MCF 10A (cell line): ENCODE results near the gene TPRG1. TPM values are rescaled to one million over a fixed set of nuclear protein-coding genes. Genes with fewer than 3 reads are reported as not detected.

ENCODE experiments used
- BruUV-seq: library from RNA; stranded (reverse); fragments of 400-500 nt; replicated peaks from 2 replicates; lab custom pipeline; 2021; lab: Mats Ljungman, UMichigan
- CTCF ChIA-PET: fragments of 300-600 bp; sonication (Branson Sonifier 250); formaldehyde crosslinking; extraction: SDS; loops from one replicate; lab custom pipeline; 2021; ENCODE audit warnings: antibody characterized with exemption, inconsistent platforms; lab: Yijun Ruan, JAX
- POLR2A ChIA-PET: fragments of 300-600, 350-650 bp; sonication (Branson Sonifier 250); formaldehyde crosslinking; extraction: SDS; loops from one replicate; lab custom pipeline; 2020; ENCODE audit warnings: antibody characterized with exemption, inconsistent platforms; lab: Yijun Ruan, JAX
- DNase-seq: peaks from one replicate; pipeline ENCODE4 v3.0.0-alpha.2; 2018; ENCODE audit not compliant: unreplicated experiment
- H3K27ac Mint-ChIP-seq: one replicate; pipeline ENCODE4 v1.8.0; 2022; ENCODE audit warnings: mild to moderate bottlenecking, low read depth, mixed read lengths; ENCODE audit not compliant: unreplicated experiment
- H3K27me3 Mint-ChIP-seq: one replicate; pipeline ENCODE4 v1.8.0; 2022; ENCODE audit warnings: mixed read lengths; ENCODE audit not compliant: insufficient read depth, unreplicated experiment
- H3K36me3 Mint-ChIP-seq: one replicate; pipeline ENCODE4 v1.8.0; 2022; ENCODE audit warnings: mild to moderate bottlenecking, moderate library complexity, mixed read lengths; ENCODE audit not compliant: insufficient read depth, unreplicated experiment
- H3K4me1 Mint-ChIP-seq: one replicate; pipeline ENCODE4 v1.8.0; 2022; ENCODE audit warnings: mixed read lengths; ENCODE audit not compliant: insufficient read depth, unreplicated experiment
- H3K4me3 Mint-ChIP-seq: one replicate; pipeline ENCODE4 v1.8.0; 2022; ENCODE audit warnings: mild to moderate bottlenecking, moderate library complexity, mixed read lengths; ENCODE audit not compliant: unreplicated experiment
- H3K9me3 Mint-ChIP-seq: one replicate; pipeline ENCODE4 v1.8.0; 2022; ENCODE audit warnings: mixed read lengths; ENCODE audit not compliant: unreplicated experiment
- CTCF ChIP-seq: fragments of 200-600 bp; IDR thresholded peaks from one replicate; pipeline ENCODE4 v1.8.0; 2022; ENCODE audit warnings: antibody characterized with exemption, mild to moderate bottlenecking; ENCODE audit not compliant: unreplicated experiment
- intact Hi-C: fragments of 100-400 bp; cut with micrococcal nuclease; formaldehyde crosslinking; loops from 2 replicates; pipeline ENCODE4 v1.14.1; 2022
- total RNA-seq: library from RNA; stranded (reverse); gene quantifications from 2 replicates; pipeline ENCODE4 v1.2.3, GENCODE V29; 2022

Gene TPRG1
- total RNA-seq, 1 experiment from 2014 or later: 2.0 TPM

DNA sequence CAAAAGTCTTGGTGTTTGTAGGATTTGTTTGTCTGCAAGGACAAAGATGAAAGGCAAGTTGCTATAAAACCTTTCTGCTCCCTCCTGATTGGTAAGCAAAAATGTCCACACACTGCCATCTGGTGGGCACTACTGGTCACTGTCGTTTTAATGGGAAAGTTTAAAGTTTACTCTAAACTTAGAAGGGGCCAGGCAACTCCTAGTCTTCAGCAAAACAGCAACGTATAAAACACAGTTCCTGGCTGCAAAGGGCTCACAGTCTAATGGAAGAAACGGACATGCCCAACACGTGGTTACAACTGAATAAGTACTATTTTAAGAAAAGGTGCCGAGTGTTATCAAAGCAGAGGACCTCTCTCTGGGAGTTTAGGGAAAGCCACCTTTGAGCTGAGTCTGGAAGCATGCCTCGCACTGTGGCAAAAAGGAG, 23.7 kb upstream of the TPRG1 start:
- no TSS peak for BruUV-seq
- peak; percentile 73 for DNase-seq
- Mint-ChIP-seq H3K36me3 (no peaks in the 10 kb centered on the region), H3K27ac (no peak overlapping the region), H3K4me1 (peaks cover 6% of the 10 kb centered on the region), H3K9me3 (no peaks in the 10 kb centered on the region), H3K27me3 (no peaks in the 10 kb centered on the region), H3K4me3 (no peak overlapping the region)
- TF ChIP-seq CTCF: peak; percentile 59
- intact Hi-C loops: loop anchor here (1.0 to 10.0 kb wide), 3 partner anchors 85 to 1923 kb away; no protein-coding TSS in a partner anchor
- POLR2A ChIA-PET: no interaction called here
- CTCF ChIA-PET: interaction anchor here (0.6 to 2.2 kb wide), 15 partner anchors 9 to 1926 kb away, joined by 3 to 34 read pairs (median 4); no protein-coding TSS in a partner anchor

DNA sequence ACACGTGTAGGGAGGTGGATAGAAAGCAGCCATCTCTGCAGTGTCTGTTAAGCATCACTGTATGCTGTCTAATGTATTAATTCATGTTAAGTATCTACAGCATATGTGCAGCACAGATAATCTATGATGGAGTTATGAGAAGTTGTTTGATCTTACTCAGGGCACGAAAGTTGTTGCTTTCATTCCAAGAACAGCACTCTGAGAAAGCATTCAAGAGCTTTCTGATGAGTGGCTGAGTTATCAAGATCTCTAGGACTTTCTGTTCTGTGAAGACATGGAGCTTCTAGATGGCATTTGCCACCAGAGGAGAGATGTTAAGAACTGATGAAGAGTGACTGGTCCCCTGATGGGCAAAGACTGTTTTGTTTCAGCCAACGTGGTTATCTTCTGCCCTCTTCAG, 22.6 kb upstream of the TPRG1 start:
- POLR2A ChIA-PET: interaction anchor here (0.7 to 1.1 kb wide), 2 partner anchors 10 to 194 kb away, joined by 3 to 4 read pairs; no protein-coding TSS in a partner anchor
- Mint-ChIP-seq H3K27me3 (no peaks in the 10 kb centered on the region), H3K27ac (no peak overlapping the region), H3K4me3 (no peak overlapping the region), H3K36me3 (no peaks in the 10 kb centered on the region), H3K4me1 (peaks cover 6% of the 10 kb centered on the region), H3K9me3 (no peaks in the 10 kb centered on the region)
- no peak for TF ChIP-seq CTCF
- no TSS peak for BruUV-seq
- CTCF ChIA-PET: interaction anchor here (0.6 to 2.2 kb wide), 13 partner anchors 12 to 1527 kb away, joined by 3 to 34 read pairs (median 4); no protein-coding TSS in a partner anchor
- intact Hi-C loops: loop anchor here (10.0 kb wide), 1 partner anchor 1924 kb away; no protein-coding TSS in a partner anchor
- DNase-seq: no peak

GRCh38 chr3:189157232-189158007, 14.4 kb upstream of the TPRG1 start:
- TF ChIP-seq CTCF: no peak
- CTCF ChIA-PET: interaction anchor here (0.7 kb wide), 1 partner anchor 9 kb away, joined by 4 read pairs; no protein-coding TSS in a partner anchor
- H3K4me3 Mint-ChIP-seq: no peak overlapping the region
- H3K27me3 Mint-ChIP-seq: peaks cover 11% of the 10 kb centered on the region
- H3K9me3 Mint-ChIP-seq: no peaks in the 10 kb centered on the region
- H3K27ac Mint-ChIP-seq: no peak overlapping the region
- no peaks in the 10 kb centered on the region for H3K4me1 Mint-ChIP-seq
- BruUV-seq: no TSS peak
- no peaks in the 10 kb centered on the region for H3K36me3 Mint-ChIP-seq
- POLR2A ChIA-PET: interaction anchor here (0.6 kb wide), 1 partner anchor 489 kb away, joined by 3 read pairs; no protein-coding TSS in a partner anchor
- no peak for DNase-seq
- intact Hi-C loops: no loop called here

DNA sequence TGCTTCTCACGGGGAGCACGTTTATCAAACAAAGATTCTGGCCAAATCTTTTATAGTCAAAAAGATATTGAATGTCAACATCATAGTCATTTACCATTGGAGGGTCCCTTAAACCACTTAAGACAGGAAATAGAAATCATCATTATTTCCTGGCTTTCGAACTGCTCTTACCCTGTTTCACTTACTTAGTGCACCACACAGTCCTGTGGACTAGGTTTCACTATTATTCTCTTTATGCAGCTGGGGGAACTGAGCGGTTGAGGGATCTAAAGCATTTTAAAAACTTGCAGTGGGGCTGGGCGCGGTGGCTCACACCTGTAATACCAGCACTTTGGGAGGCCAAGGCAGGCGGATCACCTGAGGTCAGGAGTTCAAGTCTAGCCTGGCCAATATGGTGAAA, 13.7 kb upstream of the TPRG1 start:
- no peak overlapping the region for H3K27ac Mint-ChIP-seq
- POLR2A ChIA-PET: interaction anchor here (0.6 kb wide), 1 partner anchor 932 kb away, joined by 4 read pairs; no protein-coding TSS in a partner anchor
- CTCF ChIA-PET: no interaction called here
- no peak for TF ChIP-seq CTCF
- no peak for DNase-seq
- H3K36me3 Mint-ChIP-seq: no peaks in the 10 kb centered on the region
- intact Hi-C loops: no loop called here
- no peak overlapping the region for H3K4me3 Mint-ChIP-seq
- H3K4me1 Mint-ChIP-seq: no peaks in the 10 kb centered on the region
- peaks cover 11% of the 10 kb centered on the region for H3K27me3 Mint-ChIP-seq
- no peaks in the 10 kb centered on the region for H3K9me3 Mint-ChIP-seq
- no TSS peak for BruUV-seq
